Fibroblast of gingiva (primary cell): ENCODE measurements around the gene ONECUT1.

Experiments
- DNase-seq: peaks from one replicate; pipeline ENCODE4 v3.0.0-alpha.2; 2011; ENCODE audit warnings: low read depth

The ONECUT1 gene

GRCh38 chr15:52782514-52782913 lies 7.6 kb downstream of the ONECUT1 start:
- no peak for DNase-seq

GRCh38 chr15:52780172-52780980 lies 9.8 kb downstream of the ONECUT1 start:
- peak; percentile 40 for DNase-seq

- DNase-seq: no peak
Measured at GRCh38 chr15:52778457-52778856, 11.7 kb downstream of the ONECUT1 start.

GRCh38 chr15:52772766-52773165 lies 17.4 kb downstream of the ONECUT1 start:
- no peak for DNase-seq

GRCh38 chr15:52765785-52766184 lies 24.4 kb downstream of the ONECUT1 start:
- peak; percentile 11 for DNase-seq

- DNase-seq: no peak
Measured at GRCh38 chr15:52764731-52765130, 25.4 kb downstream of the ONECUT1 start.

- DNase-seq: no peak
Measured at GRCh38 chr15:52762621-52763020, 27.5 kb downstream of the ONECUT1 start.

GRCh38 chr15:52760562-52760961 lies 29.6 kb downstream of the ONECUT1 start:
- no peak for DNase-seq

- DNase-seq: no peak
Measured at GRCh38 chr15:52759969-52760368, 30.2 kb downstream of the ONECUT1 start.

- no peak for DNase-seq
Measured at GRCh38 chr15:52757496-52757895, 32.6 kb downstream of the ONECUT1 start.

GRCh38 chr15:52751522-52751921 lies 38.6 kb downstream of the ONECUT1 start:
- no peak for DNase-seq

- no peak for DNase-seq
Measured at GRCh38 chr15:52749258-52749657, 40.9 kb downstream of the ONECUT1 start.

GRCh38 chr15:52746162-52746757 lies 43.9 kb downstream of the ONECUT1 start:
- DNase-seq: no peak

GRCh38 chr15:52745326-52746161 lies 44.6 kb downstream of the ONECUT1 start:
- no peak for DNase-seq

- peak; percentile 38 for DNase-seq
Measured at GRCh38 chr15:52738311-52738710, 51.8 kb downstream of the ONECUT1 start.

- DNase-seq: peak; percentile 69
Measured at GRCh38 chr15:52737720-52738119, 52.4 kb downstream of the ONECUT1 start.

- DNase-seq: peak; percentile 66
Measured at GRCh38 chr15:52735231-52736089, 54.7 kb downstream of the ONECUT1 start.

- DNase-seq: peak; percentile 72
Measured at GRCh38 chr15:52734329-52734728, 55.8 kb downstream of the ONECUT1 start.

- peak; percentile 58 for DNase-seq
Measured at GRCh38 chr15:52733696-52734255, 56.4 kb downstream of the ONECUT1 start.

GRCh38 chr15:52733088-52733487 lies 57.0 kb downstream of the ONECUT1 start:
- peak; percentile 89 for DNase-seq

GRCh38 chr15:52732551-52732950 lies 57.6 kb downstream of the ONECUT1 start:
- DNase-seq: no peak
